NCI-H2196 treated with DMSO at 0.1 percent for 48 hours (cell line): ENCODE measurements around the gene GMPR2.

ENCODE experiments used
- DNase-seq: peaks from one replicate; lab custom pipeline; 2025; ENCODE audit not compliant: unreplicated experiment; lab: John Stamatoyannopoulos, UW

Gene GMPR2

DNA sequence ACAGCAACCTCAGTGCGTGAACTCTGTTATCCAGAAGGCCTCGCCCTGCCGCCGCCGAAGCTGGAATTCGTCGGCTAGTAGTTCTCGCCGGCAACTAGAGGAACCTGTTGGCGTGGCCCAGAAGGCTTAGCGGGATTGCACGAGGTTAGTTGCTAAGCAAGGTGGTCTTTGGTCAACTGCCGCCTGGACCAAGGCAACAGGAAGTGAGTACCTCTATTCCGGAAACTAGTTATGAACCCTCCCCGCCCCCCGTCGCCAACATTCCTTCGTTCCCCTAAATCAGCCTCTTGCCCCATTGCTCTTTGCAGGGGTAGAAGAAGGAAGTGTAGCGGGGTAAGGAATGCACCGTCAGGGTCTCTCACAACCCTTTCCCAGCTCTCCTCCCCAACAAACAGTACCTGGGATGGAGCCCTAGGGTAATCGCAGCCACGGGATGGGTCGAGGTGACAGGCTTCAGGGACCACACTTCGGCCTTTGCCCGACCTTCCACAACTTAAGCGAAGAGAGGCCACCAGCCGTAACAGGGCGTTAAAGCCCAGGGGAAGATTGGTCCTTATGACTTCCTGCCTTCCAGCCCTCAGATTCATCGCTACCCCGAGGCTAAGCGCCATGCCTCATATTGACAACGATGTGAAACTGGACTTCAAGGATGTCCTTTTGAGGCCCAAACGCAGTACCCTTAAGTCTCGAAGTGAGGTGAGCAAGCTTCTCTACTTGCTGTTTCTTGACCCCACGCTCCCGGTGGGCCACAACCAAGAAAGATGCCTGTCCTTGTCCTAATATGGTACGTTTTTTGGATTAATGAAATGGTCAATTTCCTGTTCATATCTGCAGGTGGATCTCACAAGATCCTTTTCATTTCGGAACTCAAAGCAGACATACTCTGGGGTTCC is at the start of gene GMPR2:
GMPR2 (plus strand) TSS at position 285 of the 893 bp plus-strand sequence; CDS start at position 610, 325 bp downstream.
- no peak for DNase-seq

DNA sequence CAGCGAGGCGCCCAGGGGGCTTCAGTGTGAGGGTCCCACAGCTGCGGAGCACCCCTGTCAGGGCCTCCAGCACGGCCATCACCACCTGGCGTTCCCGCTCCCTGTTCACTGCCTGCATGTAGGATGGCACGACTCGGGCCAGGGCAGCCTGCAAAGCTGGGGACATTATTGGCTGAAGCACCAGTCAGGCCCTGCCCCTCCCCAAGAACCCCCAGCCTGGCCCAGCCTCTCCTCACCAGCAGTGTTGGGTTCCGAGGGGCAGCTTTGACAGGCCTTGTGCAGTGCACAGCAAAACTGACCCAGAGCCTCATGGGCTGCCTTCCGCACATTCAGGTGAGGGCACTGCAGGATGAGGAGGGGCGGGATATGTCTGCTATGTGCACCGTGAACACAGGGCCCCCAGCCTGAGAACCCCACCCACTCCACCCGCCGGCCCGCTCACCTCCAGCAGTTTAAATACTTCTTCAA is 49.7 kb upstream of the GMPR2 start:
- DNase-seq = no peak

DNA sequence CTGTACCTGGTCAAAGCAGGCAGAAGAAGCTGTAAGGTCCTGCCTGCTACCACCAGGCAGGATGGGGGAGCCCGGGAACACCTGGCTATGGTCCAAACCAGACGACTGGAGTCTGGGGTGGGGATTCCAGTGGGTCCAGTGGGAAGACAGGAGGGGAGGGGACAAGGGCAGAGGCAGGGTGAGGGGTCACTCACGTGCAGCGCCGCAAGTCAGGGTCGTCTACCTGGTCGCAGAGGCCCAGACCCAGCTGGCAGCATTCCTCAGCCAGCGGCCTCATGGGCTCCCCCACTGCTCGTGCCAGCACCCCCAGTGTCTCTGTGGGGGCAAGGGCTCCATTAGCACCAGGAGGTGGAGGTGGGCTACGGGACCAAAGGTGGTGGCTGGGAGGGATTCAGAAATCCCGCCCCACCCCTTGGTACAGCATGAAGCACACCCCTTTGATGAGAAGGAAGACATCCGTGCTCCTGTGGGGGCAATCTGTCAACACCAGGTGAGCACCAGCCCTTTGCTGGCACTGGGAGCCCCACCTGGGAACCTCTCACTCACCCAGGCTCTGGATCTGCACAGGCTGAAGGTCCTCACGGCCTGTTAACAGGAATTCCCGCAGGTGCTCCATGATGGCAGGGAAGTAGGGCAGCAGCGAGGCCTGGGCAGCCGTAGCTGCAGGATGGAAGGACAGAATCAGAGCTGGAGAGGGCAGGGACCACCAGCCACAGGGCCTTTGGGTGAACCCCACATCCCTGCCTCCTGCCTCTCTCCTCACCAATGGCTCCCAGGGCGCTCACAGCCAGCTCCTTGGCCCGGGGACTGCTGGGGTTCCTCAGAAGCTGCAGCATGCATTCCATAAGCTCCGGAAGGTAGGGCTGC is 48.4 kb upstream of the GMPR2 start:
- no peak for DNase-seq

DNA sequence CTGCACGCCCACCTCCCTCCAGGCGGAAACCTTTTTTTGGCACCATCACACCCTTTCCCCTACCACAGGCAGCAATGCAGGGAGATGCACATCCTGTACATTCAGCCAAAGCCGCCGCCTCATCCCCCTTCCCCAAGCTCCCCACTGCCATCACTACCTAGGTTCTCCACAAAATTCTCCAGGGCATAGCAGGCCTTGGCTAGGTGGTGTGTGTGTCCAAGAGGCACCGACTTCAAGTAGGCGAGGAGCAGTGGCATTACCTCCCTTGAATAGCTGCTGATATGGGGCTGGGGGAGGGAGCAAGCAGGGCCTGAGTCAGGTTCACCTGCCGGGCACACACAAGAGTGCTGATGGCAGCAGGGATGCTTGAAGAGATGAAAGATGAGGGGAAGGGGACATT is 47.7 kb upstream of the GMPR2 start:
- DNase-seq = no peak

DNA sequence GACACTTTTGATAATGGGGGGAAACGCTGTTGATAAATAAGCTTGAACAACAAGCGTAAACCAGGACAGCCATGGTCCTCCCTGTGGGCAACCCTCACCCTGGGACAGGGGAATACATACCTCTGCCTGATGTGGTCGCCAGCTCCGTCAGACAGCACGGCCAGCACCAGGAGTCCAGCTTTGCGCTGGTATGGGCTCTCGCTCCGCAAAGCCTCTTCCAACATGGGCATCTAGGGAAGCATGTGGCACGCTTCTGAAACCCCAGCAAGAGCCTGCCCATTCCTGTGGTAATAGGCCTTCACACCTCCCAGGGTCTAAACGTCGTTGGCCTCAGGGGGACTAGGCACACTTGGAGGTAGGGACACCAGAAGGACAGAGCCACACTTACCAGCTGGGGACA is 47.0 kb upstream of the GMPR2 start:
- DNase-seq = no peak

DNA sequence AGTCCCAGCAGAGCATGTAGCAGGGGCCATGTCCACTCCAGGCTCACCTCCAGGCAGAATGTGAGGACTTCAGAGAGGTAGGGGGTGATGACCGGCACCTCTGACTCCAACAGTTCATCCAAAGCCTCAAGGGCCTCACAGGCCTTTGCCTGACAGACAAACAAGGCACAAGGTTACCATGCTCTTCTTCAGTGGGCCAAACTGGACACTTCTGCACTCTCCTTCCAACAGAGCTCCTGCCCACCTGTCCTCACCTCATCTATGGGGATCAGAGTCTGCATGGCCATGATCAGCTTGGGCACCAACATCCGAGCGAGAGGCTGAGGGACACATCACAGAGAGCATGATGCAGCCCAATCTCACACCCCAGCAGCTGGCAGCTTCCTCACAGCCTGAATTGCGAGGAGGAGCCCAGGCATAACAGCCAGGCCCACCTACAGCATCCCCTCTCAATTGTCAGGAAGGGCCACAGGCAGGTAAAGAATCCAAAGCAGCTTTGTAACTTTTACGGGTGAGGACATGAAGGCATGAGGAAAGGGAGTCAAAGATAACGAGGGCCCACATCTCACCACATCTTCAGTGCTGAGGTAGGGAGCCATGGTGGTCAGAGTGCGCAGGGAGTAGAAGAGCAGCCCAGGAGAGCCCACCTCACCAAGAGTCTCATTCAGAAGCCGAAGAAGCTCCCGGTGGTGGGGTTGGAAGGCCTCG is 45.7 kb upstream of the GMPR2 start:
- DNase-seq = no peak

DNA sequence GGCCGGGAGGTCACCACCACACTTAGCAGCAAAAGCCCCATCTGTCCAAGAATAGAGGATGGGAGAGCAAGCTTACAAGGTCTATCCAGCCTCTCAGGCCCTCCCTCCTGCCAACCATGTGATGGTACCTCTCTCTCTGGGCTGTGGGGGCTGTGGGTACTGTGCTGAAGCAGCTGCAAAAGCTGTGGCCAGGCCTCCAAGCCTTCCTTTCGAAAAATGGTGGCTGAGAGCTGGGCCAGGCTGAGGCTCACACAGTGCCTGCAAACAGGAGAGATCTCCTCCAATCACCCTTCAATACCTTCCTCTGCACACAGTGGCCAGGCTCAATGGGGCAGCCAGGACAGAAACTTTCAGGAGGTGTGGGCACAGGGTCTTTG is 45.2 kb upstream of the GMPR2 start:
- no peak for DNase-seq

DNA sequence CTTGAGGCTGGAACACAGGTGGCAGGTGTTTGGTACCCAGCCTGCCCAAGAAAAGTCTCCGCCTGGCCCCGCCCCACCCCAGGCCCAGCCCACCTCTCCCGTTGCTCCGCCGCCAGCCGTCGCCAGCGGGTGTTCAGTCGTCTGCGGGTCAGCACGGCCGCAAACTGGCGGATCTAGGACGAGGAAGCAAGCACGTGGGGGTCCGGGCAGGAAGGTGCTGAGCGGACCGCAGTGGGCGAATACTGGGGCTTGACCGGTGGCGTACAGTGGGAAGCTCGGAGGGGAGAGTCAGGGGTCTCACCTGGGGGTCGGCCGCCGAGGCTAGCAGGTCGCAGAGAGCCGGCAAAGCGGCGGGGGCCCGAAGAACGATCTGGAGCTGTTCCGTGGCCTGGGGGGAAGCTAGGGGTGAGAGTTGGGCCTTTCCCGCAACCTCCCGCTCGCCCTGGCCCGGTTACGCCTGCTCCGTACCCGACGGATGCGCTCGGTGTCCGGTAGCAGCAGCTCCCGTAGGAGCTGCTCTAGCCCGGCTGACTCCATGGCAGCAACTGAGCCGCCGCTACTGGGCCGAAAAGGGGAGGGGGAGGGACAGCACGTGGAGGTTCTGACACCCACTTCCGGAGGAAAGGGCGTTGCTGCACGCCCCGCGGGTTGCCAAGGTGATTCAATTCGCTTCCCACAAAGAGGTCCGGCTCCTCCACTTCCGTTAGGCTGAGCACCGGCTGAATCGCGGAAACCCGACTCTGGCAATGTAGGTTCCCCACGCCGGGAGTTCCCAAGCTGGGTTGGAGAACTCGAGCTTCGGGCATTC is 44.3 kb upstream of the GMPR2 start, which contains the start of gene IPO4:
IPO4 (minus strand) TSS at position 566 of the 808 bp plus-strand sequence; CDS start at position 537, 29 bp downstream.
- peak; percentile 98 for DNase-seq

DNA sequence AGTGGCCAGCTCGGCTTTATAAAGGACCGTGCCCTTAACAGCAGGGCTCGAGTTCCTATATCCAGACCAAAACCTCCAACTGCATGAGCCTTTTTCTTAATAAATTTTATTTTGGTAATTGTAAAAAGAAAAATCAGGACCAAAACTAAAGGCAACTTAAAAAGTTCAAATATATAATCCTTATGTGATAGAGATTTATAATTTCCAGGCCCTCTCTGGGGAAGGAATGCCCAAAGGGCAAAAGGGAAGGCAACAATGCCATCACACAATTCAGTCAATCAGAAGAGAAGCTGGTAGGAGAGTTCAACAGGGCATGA is 43.7 kb upstream of the GMPR2 start:
- DNase-seq = no peak

DNA sequence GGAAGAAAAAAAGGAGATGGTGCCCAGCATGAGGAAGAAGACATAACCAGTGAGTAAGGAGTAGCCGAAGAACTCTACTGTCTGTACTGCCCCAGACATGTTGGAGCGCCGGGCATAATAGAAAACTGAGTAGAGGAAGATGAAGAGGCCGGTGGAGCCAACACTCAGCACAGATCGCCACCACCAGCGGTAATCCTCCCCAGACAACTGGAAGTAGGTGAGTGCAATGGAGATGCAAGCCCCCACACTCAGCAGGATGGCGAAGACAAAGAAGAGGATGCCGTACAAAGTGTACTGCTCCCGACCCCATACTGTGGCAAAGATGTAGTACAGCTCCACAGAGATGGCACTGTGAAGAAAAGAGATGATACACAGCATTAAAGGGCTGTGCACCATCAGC is 43.3 kb upstream of the GMPR2 start:
- no peak for DNase-seq

DNA sequence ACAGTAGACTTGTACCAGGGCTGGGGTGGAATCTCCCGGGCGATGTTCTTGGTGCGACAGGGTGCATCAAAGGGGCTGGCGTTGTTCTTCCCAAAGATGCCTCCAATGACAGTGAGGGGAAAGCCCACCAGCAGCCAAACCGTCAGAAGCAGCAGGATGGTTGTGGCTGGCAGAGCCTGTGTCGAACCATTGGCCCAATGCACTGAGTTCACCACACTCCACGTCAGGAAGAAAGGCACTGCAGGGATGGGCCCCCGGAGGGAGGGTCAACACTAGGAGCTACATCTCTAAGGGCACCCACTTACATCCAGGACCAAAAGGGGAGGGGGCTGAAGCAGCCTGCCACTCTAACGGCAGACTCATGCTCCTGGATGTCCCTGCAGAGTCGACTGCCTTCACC is 42.3 kb upstream of the GMPR2 start:
- no peak for DNase-seq

DNA sequence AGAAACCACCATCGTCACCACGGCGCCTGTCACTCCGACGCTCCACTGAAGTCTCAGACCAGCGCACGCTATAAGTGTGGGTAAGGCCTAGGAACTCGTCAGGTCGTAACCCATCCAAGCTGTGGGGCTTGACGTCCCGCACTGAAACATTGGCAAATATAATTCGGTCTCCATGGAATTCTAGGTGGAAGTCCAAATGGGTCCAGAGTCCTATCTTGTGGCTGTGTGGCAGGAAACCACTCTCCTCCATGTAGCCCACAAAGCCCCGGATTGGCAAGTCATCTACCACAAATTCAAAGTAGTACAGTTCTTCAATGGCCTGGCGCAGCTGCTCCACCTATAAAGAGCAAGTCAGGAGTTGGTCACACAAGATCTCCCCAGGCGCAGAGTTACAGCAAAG is 39.8 kb upstream of the GMPR2 start:
- DNase-seq = no peak

DNA sequence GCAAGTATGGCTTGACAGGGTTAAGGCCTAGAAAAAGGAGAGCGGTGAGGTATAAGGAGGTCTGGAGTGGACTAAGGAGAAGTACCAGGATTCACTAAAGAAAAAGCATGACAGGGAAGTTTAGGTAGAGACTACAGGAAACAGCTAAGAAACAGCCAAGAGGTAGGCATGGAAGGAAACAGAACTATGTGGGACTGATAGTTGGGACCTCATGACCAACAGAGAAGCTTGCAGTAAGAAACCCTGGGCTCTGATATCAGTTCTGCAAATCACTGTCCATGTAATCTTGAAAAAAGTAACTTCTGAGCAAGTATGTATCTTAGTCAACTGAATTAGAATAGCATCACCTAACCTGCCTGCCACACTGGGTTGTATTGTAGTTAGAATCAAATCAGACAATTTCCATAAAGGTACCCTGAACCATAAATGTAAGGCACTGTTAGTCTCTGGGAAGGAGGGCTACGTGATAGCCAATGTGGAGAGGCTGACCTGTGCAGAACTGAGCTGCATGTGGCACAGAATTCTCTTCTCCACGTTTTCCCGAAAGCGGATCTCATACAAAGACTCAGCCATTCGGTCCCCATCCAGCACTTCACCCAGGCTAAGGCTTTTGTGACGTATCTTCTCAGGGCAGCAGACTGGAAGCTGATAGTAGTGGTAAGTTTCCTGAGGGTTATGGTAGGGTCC is 38.4 kb upstream of the GMPR2 start:
- no peak for DNase-seq

DNA sequence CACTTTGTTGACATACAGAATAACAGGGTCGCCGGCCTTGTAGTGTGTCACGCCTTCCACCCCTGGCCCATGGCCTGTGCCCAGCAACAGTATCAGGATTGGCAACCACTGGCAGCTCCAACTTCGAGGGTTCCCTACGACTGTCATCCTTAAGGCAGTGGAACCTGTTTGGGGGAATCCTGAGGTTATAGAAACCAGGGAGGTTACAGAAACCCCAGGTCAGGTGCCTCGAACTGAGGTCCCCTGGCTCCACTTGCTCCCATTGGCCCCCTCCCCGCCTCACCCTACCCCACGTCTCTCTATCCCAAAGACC is 37.9 kb upstream of the GMPR2 start:
- no peak for DNase-seq

DNA sequence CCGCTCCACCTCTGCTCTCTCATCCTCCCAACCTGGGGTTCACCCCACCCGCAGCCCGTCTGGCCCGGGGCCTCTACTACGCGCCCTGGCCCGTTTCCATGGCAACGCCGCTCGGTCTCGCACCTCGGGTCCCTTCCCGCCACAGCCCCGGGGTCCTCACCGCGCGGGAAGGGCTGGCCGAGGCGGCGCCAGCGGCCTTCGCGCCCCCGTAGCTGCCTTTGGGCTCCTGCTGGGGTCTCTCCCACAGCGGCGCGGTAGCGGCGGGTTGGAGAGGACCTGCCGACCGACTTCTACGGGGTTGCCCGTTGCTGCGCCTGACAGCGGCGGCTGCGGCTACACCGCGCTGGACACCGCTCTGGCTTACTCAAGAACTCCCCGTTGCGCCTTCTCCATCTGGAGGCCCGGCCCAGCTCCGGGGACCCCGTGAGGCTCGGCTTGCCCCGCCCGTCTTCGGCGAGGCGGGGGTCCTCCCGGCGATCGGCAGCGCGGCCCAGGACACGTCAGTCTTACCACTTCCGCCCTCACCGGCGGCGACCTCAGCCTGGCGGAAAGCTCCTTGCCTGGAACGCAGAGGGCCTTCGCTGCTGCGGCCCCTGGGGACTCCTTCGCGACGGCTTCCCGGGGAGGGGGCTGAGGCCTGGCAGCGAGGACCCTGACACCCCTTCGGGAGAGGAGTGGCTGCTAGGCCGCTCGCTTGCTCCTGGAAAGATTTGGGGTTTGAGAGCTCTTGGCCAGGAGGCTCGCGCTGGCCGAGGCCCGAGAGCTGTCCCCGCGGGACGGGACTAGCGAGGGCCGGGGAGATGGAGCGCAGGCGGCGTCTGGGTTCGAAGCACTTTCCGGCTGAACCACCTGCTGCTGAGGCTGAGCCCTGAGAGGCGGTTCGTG is 37.3 kb upstream of the GMPR2 start, which contains the start of gene TM9SF1:
TM9SF1 (minus strand) TSS at position 256 of the 885 bp plus-strand sequence. CDS start 422 bp downstream, outside the sequence.
- peak; percentile 53 for DNase-seq

DNA sequence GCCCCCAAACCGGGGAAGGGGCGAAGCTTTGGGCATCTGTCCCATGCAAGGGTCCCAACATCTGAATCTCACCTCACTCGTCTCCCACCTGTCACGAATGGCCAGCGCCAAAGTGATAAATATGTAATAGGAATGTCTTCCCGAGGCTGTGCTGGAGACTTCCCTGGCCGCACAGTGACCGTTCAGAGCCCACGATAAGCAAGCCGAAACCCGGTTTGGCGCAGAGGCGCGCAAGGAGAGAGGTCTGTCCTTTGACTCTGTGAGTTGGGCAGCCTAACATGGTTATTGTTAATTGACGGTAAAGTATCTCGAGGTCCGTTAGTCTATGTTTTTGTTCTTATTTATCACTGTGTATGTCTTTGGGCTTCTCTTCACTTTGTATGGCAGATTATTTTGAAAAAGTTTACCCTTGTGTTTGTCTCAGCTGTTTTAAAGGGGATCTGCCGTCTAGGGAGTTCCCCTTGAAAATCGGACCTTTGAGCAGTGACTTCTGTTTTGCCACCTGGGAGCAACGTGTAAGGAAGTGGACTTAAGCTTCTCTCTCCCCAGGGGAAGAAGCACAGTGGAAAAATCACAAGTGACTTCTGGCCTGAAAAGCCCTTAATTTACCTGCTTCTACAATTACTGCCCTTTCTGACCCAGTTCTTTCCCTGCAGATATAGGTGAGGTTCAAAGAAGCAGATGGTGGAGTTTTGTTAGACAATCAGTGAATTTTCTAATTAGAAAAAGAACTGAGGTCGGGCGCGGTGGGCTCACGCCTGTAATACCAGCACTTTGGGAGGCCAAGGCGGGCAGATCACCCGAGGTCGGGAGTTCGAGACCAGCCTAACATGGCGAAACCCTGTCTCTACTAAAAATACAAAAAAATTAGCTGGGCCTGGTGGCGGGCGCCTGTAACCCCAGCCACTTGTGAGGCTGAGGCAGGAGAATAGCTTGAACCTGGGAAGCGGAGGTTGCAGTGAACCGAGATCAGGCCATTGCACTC is 36.4 kb upstream of the GMPR2 start:
- no peak for DNase-seq

DNA sequence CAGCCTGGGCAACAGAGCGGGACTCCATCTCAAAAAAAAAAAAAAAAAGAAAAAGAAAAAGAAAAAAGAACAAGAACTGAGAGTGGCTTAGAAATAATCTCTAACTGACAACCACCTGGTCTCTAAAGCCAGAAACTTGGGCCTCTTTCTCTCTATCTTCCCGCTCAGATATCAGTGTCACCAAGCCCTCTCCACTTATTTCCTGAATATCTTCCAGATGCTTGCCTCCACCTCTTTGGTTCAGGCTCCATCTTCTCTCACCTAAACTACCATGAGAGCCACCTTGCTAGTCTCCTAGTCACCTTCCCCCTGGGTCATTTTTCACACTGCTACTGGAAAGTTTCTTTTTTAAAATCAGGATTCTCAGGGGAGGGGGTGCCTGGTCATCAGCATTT is 35.7 kb upstream of the GMPR2 start:
- no peak for DNase-seq
